ENCODE measurements around the gene COL23A1.

The COL23A1 gene

DNA sequence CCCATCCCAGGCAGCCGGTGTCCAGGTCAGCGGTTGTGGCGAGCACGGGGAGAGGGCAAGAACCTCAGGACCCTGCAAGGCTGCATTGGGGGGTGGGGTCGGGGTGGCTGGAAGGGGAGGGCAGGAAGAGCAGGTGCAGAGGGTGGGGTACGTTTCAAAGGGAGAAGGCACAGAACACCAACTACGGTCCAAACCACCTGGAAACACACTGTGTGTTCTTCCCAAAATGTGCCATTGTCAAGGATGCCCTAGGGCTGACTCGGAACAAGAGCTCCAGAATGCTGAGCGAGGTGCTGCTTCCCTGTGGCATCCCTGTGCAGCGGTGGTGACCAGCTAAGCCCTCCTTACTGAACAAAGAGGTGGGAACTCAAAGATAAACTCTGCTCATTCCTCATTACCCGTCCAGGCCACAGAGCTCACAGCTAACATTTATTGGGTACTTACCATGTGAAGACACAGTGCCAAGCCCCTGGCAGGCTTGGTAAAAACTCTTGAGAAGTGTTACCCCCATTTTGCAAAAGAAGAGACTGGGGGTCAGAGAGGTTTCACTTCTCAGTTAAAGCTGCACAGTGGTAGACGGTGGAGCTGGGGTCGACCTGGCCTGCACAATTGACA, 153.8 kb downstream of the COL23A1 start (continued):
- no peak for TF ChIP-seq HIC1 (tag by site-specific recombination; IDR thresholded peaks at IDR 0.05)
- no peak for TF ChIP-seq ZFHX2 (tag by site-specific recombination; conservative IDR thresholded peaks at IDR 0.05)
- no peak for TF ChIP-seq ZNF354C (tag by site-specific recombination; IDR thresholded peaks at IDR 0.05; ENCODE audit: borderline replicate concordance, low read depth)
- TF ChIP-seq, protein P1, sequence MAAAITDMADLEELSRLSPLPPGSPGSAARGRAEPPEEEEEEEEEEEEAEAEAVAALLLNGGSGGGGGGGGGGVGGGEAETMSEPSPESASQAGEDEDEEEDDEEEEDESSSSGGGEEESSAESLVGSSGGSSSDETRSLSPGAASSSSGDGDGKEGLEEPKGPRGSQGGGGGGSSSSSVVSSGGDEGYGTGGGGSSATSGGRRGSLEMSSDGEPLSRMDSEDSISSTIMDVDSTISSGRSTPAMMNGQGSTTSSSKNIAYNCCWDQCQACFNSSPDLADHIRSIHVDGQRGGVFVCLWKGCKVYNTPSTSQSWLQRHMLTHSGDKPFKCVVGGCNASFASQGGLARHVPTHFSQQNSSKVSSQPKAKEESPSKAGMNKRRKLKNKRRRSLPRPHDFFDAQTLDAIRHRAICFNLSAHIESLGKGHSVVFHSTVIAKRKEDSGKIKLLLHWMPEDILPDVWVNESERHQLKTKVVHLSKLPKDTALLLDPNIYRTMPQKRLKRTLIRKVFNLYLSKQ (tag by site-specific recombination; IDR thresholded peaks at IDR 0.05; ENCODE audit: borderline replicate concordance) = no peak
- TF ChIP-seq SETDB1 (IDR thresholded peaks at IDR 0.05; ENCODE audit: insufficient read length, low read length) = no peak

DNA sequence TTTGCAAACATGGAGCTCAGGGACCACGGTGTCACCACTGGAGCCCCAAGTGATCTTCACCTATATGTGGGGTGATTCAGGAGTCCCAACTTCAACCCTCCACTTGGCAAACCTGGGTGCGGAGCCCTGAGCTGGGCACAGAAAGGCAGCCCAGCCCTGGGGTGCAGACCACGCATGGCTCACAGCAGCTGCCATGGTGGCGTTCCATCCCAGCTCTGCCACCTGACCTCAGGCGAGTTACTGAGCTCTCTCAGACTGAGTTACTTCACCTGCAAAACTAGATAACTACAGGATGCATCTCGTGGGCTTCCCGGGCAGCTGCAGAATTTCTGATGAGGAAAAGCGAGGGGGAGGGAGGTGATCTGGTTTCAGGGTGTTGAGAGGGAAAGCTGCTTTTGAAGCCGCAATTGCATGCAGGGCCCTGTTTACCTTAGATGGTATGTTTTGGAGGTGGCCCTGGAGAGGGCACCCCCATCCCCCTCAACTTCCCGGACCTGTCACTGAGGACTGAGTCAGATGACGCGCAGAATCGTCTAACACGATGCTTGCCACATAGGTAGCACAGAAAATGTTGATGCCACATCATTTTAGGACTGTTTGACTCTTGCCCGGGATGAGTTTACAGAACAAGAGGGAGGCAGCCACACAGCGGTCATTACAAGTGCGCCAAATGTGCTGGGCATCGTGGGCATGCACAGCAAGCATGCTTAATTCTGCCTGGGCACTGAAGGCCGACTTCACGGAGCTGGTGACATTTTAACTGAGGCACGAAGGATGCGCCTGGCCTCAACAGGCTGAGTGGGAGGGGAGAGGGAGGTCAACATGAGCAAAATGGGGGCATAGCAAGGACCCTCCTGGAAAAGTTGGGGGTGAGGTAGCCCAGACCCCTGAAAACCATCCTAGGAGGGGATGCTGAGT, 154.6 kb downstream of the COL23A1 start:
- H3K9me3 ChIP-seq (ENCODE audit: control insufficient read depth, insufficient read depth, low read depth, low read length) = no peaks in the 10 kb centered on the region
- ChIA-PET POLR2A (no interaction called here), CTCF (interaction anchor here (1.1 kb wide), 1 partner anchor 25 kb away, joined by 3 read pairs; no protein-coding TSS in a partner anchor)
- no peaks in the 10 kb centered on the region for H3K36me3 ChIP-seq (ENCODE audit: control insufficient read depth in 2 of 2, insufficient read depth in 1 of 2, low read length in 2 of 2)
- no peak overlapping the region for H3K4me3 ChIP-seq (ENCODE audit: low read depth, low read length)
- no peak overlapping the region for H3K27ac ChIP-seq (ENCODE audit: extremely low read depth, low read depth, low read length)
- no peaks in the 10 kb centered on the region for H3K4me1 ChIP-seq (ENCODE audit: control insufficient read depth, insufficient read depth, low read length)
- TF ChIP-seq ZFP3 (tag by site-specific recombination; IDR thresholded peaks at IDR 0.05; ENCODE audit: low read depth) = no peak
- TF ChIP-seq ZNF555 (tag by site-specific recombination; conservative IDR thresholded peaks at IDR 0.05) = no peak
- no peak for TF ChIP-seq ZNF571 (tag by site-specific recombination; IDR thresholded peaks at IDR 0.05)
- TF ChIP-seq ZBTB17 (tag by site-specific recombination; IDR thresholded peaks at IDR 0.05) = no peak
- no peak for TF ChIP-seq ZNF530 (tag by site-specific recombination; IDR thresholded peaks at IDR 0.05; ENCODE audit: low read depth)
- TF ChIP-seq ZNF133 (tag by site-specific recombination; IDR thresholded peaks at IDR 0.05) = no peak
- TF ChIP-seq ZNF624 (tag by site-specific recombination; IDR thresholded peaks at IDR 0.05) = no peak
- no peak for TF ChIP-seq ATF2 (tag by site-specific recombination; IDR thresholded peaks at IDR 0.05; ENCODE audit: low read depth)
- no peak for TF ChIP-seq ZNF621 (tag by site-specific recombination; IDR thresholded peaks at IDR 0.05)
- no peak for TF ChIP-seq ZNF302 (tag by site-specific recombination; IDR thresholded peaks at IDR 0.05; ENCODE audit: low read depth)
- no peak for TF ChIP-seq ZXDB (tag by site-specific recombination; IDR thresholded peaks at IDR 0.05)
- no peak for TF ChIP-seq ZNF48 (tag by site-specific recombination; IDR thresholded peaks at IDR 0.05)
- no peak for TF ChIP-seq ZNF677 (tag by site-specific recombination; IDR thresholded peaks at IDR 0.05)
- no peak for TF ChIP-seq PATZ1 (tag by site-specific recombination; IDR thresholded peaks at IDR 0.05)
- TF ChIP-seq BCL11A (tag by site-specific recombination; IDR thresholded peaks at IDR 0.05; ENCODE audit: low read depth) = no peak
- TF ChIP-seq ZNF768 (tag by site-specific recombination; IDR thresholded peaks at IDR 0.05) = no peak

Measured in HEK293 (cell line).